ENCODE measurements around the gene TMBIM1.
A peak's percentile ranks its signal among the peaks of the same experiment; 100 is the strongest.

Gene TMBIM1

GRCh38 chr2:218286570-218287459 is 5.5 kb downstream of the TMBIM1 start:
- peak overlapping the region; percentile 83 for H3K27ac ChIP-seq (ENCODE audit: low read length)
- H3K9ac ChIP-seq (ENCODE audit: low read length), result peak overlapping the region; percentile 89
- no peaks in the 10 kb centered on the region for H3K36me3 ChIP-seq (replicated peaks; ENCODE audit: low read depth, low read length)
- peaks cover 30% of the 10 kb centered on the region for H3K4me1 ChIP-seq (ENCODE audit: low read length)
- 0 out of 2 replicates have a peak, but pooled peaks cover 2% of the 10 kb centered on the region for H3K79me2 ChIP-seq (ENCODE audit: low read length)
- H4K20me1 ChIP-seq (ENCODE audit: insufficient read depth, low read length), result no peaks in the 10 kb centered on the region
- H2AFZ ChIP-seq (ENCODE audit: low read depth, low read length), result peak overlapping the region; percentile 86
- no peak for TF ChIP-seq CTCF (IDR thresholded peaks at IDR 0.05; ENCODE audit: low read depth, low read length)
- no peak for TF ChIP-seq EZH2phosphoT487 (IDR thresholded peaks at IDR 0.05; ENCODE audit: low read depth)
- peak overlapping the region; percentile 93 for H3K4me2 ChIP-seq (ENCODE audit: low read length)
- H3K4me3 ChIP-seq (ENCODE audit: low read length), result peak overlapping the region; percentile 96
- no peaks in the 10 kb centered on the region for H3K27me3 ChIP-seq (ENCODE audit: low read depth, low read length)
- no peaks in the 10 kb centered on the region for H3K9me3 ChIP-seq (ENCODE audit: insufficient read depth, low read length)

- H3K27ac ChIP-seq (ENCODE audit: low read length), result no peak overlapping the region
- TF ChIP-seq EZH2phosphoT487 (IDR thresholded peaks at IDR 0.05; ENCODE audit: low read depth), result no peak
- no peak for TF ChIP-seq CTCF (IDR thresholded peaks at IDR 0.05; ENCODE audit: low read depth, low read length)
- no peak overlapping the region for H2AFZ ChIP-seq (ENCODE audit: low read depth, low read length)
- peaks cover 20% of the 10 kb centered on the region for H3K4me1 ChIP-seq (ENCODE audit: low read length)
- H3K4me2 ChIP-seq (ENCODE audit: low read length), result peak overlapping the region; percentile 93
- peak overlapping the region; percentile 96 for H3K4me3 ChIP-seq (ENCODE audit: low read length)
- no peaks in the 10 kb centered on the region for H4K20me1 ChIP-seq (ENCODE audit: insufficient read depth, low read length)
- H3K9me3 ChIP-seq (ENCODE audit: insufficient read depth, low read length), result no peaks in the 10 kb centered on the region
- no peaks in the 10 kb centered on the region for H3K36me3 ChIP-seq (replicated peaks; ENCODE audit: low read depth, low read length)
- H3K9ac ChIP-seq (ENCODE audit: low read length), result 0 out of 2 replicates have a peak overlapping the region, but pooled peaks have one; percentile 89
- H3K27me3 ChIP-seq (ENCODE audit: low read depth, low read length), result no peaks in the 10 kb centered on the region
- H3K79me2 ChIP-seq (ENCODE audit: low read length), result 0 out of 2 replicates have a peak, but pooled peaks cover 2% of the 10 kb centered on the region
Measured at GRCh38 chr2:218285604-218286003, 6.7 kb downstream of the TMBIM1 start.

- Histone ChIP-seq H3K9ac (ENCODE audit: low read length) (no peak overlapping the region), H3K36me3 (replicated peaks; ENCODE audit: low read depth, low read length) (no peaks in the 10 kb centered on the region), H3K27me3 (ENCODE audit: low read depth, low read length) (no peaks in the 10 kb centered on the region), H3K79me2 (ENCODE audit: low read length) (0 out of 2 replicates have a peak, but pooled peaks cover 2% of the 10 kb centered on the region), H4K20me1 (ENCODE audit: insufficient read depth, low read length) (no peaks in the 10 kb centered on the region), H3K4me1 (ENCODE audit: low read length) (peaks cover 17% of the 10 kb centered on the region), H3K27ac (ENCODE audit: low read length) (no peak overlapping the region), H3K4me3 (ENCODE audit: low read length) (no peak overlapping the region), H3K4me2 (ENCODE audit: low read length) (peak overlapping the region; percentile 14; the same call in 1 of the 2 replicates), H3K9me3 (ENCODE audit: insufficient read depth, low read length) (no peaks in the 10 kb centered on the region), H2AFZ (ENCODE audit: low read depth, low read length) (no peak overlapping the region)
- TF ChIP-seq EZH2phosphoT487 (IDR thresholded peaks at IDR 0.05; ENCODE audit: low read depth) (no peak), CTCF (IDR thresholded peaks at IDR 0.05; ENCODE audit: low read depth, low read length) (no peak)
Measured at GRCh38 chr2:218284106-218284811, 8.0 kb downstream of the TMBIM1 start.

Data from OCI-LY3 (cell line).